ENCODE measurements around the gene C1orf87.
A peak's percentile ranks its signal among the peaks of the same experiment; 100 is the strongest.

Gene C1orf87

GRCh38 chr1:60073605-60074278, at the start of gene C1orf87:
C1orf87 (minus strand) TSS chr1:60073770; CDS start chr1:60072643, 1,127 bp downstream.
- peaks cover 0 to 10% of the 10 kb centered on the region in 2 donors for H3K27me3 ChIP-seq
- no peaks in the 10 kb centered on the region for H3K36me3 ChIP-seq
- H3K27ac ChIP-seq: no peak within 1 kb of the TSS
- intact Hi-C loops (cut with DNase I; ENCODE audit: low total_unique reads): no loop called here
- TF ChIP-seq CTCF (IDR thresholded peaks at IDR 0.05): no peak
- no peak for DNase-seq
- H3K4me3 ChIP-seq: peak within 1 kb of the TSS in 1 of 2 donors; percentile 11
- peaks cover 0 to 17% (median 7%) of the 10 kb centered on the region in 4 donors for H3K4me1 ChIP-seq
- H3K9me3 ChIP-seq: no peaks in the 10 kb centered on the region

GRCh38 chr1:60118085-60118484, 44.5 kb upstream of the C1orf87 start:
- TF ChIP-seq CTCF (IDR thresholded peaks at IDR 0.05): no peak
- Histone ChIP-seq H3K4me3 (no peak overlapping the region), H3K27ac (peak overlapping the region; percentile 1 to 17), H3K36me3 (no peaks in the 10 kb centered on the region), H3K4me1 (peaks cover 0 to 19% (median 0%) of the 10 kb centered on the region in 4 donors), H3K27me3 (no peaks in the 10 kb centered on the region), H3K9me3 (no peaks in the 10 kb centered on the region)
- peak in 1 of 2 donors; percentile 21 for DNase-seq
- intact Hi-C loops (cut with DNase I; ENCODE audit: low total_unique reads): no loop called here

GRCh38 chr1:60114745-60115318, 41.3 kb upstream of the C1orf87 start:
- H3K36me3 ChIP-seq: no peaks in the 10 kb centered on the region

GRCh38 chr1:60113596-60113995, 40.0 kb upstream of the C1orf87 start:
- no peak for TF ChIP-seq CTCF (IDR thresholded peaks at IDR 0.05)
- intact Hi-C loops (cut with DNase I; ENCODE audit: low total_unique reads): no loop called here
- Histone ChIP-seq H3K27me3 (no peaks in the 10 kb centered on the region), H3K4me1 (peaks cover 0 to 12% (median 0%) of the 10 kb centered on the region in 4 donors), H3K9me3 (no peaks in the 10 kb centered on the region), H3K36me3 (no peaks in the 10 kb centered on the region), H3K4me3 (no peak overlapping the region), H3K27ac (no peak overlapping the region)
- DNase-seq: no peak

More at GRCh38 chr1:60114745-60115318, 41.3 kb upstream of the C1orf87 start:
- Histone ChIP-seq H3K27me3 (no peaks in the 10 kb centered on the region), H3K4me1 (peaks cover 0 to 19% (median 0%) of the 10 kb centered on the region in 4 donors), H3K9me3 (no peaks in the 10 kb centered on the region), H3K4me3 (no peak overlapping the region), H3K27ac (no peak overlapping the region)
- intact Hi-C loops (cut with DNase I; ENCODE audit: low total_unique reads): no loop called here
- no peak for TF ChIP-seq CTCF (IDR thresholded peaks at IDR 0.05)
- no peak for DNase-seq

GRCh38 chr1:60113028-60113427, 39.5 kb upstream of the C1orf87 start:
- Histone ChIP-seq H3K27me3 (no peaks in the 10 kb centered on the region), H3K9me3 (no peaks in the 10 kb centered on the region), H3K4me3 (no peak overlapping the region), H3K4me1 (peaks cover 0 to 6% (median 0%) of the 10 kb centered on the region in 4 donors), H3K36me3 (no peaks in the 10 kb centered on the region), H3K27ac (no peak overlapping the region)
- DNase-seq: no peak
- intact Hi-C loops (cut with DNase I; ENCODE audit: low total_unique reads): no loop called here
- TF ChIP-seq CTCF (IDR thresholded peaks at IDR 0.05): no peak
